Activated naive CD4-positive, alpha-beta T cell treated with anti-CD3 and anti-CD28 coated beads, Interleukin-2, amount 10 ng/mL, durations not matched to agents 7 days and 5 days (primary cell): ENCODE data around the gene RPS25.

Source experiments
- CTCF ChIA-PET: fragments of 350-600 bp; sonication (Branson Sonifier 250); formaldehyde crosslinking; loops from one replicate; lab custom pipeline; 2021; ENCODE audit warnings: antibody characterized with exemption; lab: Charles Lee
- DNase-seq: peaks from one replicate; pipeline ENCODE4 v3.0.0-alpha.2; 2020
- H3K27ac Mint-ChIP-seq: one replicate; pipeline ENCODE4 v1.8.0; 2021; ENCODE audit warnings: mild to moderate bottlenecking, moderate library complexity, mixed read lengths
- H3K27me3 Mint-ChIP-seq: one replicate; pipeline ENCODE4 v1.8.0; 2021; ENCODE audit warnings: mild to moderate bottlenecking, mixed read lengths
- H3K36me3 Mint-ChIP-seq: one replicate; pipeline ENCODE4 v1.8.0; 2021; ENCODE audit warnings: mixed read lengths
- H3K4me1 Mint-ChIP-seq: one replicate; pipeline ENCODE4 v1.8.0; 2021; ENCODE audit warnings: mixed read lengths
- H3K4me3 Mint-ChIP-seq: one replicate; pipeline ENCODE4 v1.8.0; 2021; ENCODE audit warnings: mild to moderate bottlenecking, moderate library complexity, mixed read lengths
- H3K9me3 Mint-ChIP-seq: one replicate; pipeline ENCODE4 v1.8.0; 2021; ENCODE audit warnings: mixed read lengths

RPS25 gene

DNA sequence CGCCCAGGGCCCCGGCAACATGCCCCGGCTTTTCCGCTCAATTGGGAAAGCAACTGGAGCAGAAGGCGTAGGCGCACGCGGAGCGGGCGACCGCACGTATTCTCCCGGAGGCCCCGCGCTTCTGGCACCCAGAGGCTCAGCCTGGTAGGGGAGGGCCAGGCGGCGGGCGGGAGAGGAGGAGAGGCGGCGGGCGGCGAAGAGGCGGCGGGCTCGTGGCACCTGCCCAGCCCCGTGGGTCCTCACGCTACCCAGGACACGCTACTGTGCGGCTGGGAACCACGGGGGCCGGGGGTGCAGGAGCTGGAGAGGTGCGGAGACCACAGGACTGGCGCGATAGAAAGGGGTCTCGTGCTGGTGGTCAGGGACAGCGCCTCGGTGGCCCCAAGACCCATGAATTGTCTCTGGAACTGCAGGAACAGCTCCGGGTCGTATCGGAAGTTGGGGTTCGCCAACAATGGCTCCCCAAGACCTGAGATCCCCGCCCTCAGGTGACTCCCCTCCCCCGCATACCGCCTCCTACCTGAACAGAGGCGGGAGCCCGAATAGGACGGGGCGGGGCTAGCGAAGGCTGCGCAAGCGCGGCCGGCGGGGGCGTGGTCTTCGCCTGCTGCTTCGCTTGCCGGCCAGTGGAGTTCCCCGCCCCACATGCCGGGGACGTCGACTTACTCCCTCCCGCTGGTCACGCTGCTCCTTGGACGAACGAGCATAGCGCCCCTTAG, 12.3 kb upstream of the RPS25 start, which contains the start of gene SLC37A4:
Gene SLC37A4 (minus strand): TSS at position 549 of the 719 bp plus-strand sequence.
- H3K27me3 Mint-ChIP-seq: no peaks in the 10 kb centered on the region
- peak within 1 kb of the TSS; percentile 63 for H3K4me3 Mint-ChIP-seq
- peaks cover 6% of the 10 kb centered on the region for H3K36me3 Mint-ChIP-seq
- H3K9me3 Mint-ChIP-seq: no peaks in the 10 kb centered on the region
- CTCF ChIA-PET: interaction anchor here (1.0 to 1.9 kb wide), 7 partner anchors 15 to 136 kb away, joined by 3 to 6 read pairs (median 4); partner anchors contain the start of gene CENATAC
- H3K4me1 Mint-ChIP-seq: peaks cover 25% of the 10 kb centered on the region
- DNase-seq: peak; percentile 99
- peak within 1 kb of the TSS; percentile 89 for H3K27ac Mint-ChIP-seq

DNA sequence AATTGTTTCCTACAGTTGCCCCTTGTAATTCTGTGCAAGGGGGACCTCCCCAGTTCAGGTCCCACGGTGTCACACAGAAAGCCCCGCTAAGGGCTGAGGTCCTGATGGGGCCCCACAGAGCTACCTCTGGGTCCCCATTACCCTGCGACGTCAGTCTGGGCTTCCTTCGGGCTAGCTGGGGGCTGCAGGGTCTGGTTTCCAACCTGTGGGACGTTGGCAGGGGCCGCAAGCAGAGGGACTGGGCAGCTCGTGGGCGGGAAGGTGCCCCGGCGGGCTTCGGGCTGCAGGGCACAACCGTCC, 11.8 kb upstream of the RPS25 start:
- CTCF ChIA-PET: interaction anchor here (1.0 to 1.9 kb wide), 3 partner anchors 15 to 137 kb away, joined by 3 to 5 read pairs (median 4); partner anchors contain the start of gene CENATAC
- Mint-ChIP-seq H3K27me3 (no peaks in the 10 kb centered on the region), H3K4me3 (peak overlapping the region; percentile 63), H3K27ac (peak overlapping the region; percentile 39), H3K36me3 (peaks cover 10% of the 10 kb centered on the region), H3K4me1 (peaks cover 26% of the 10 kb centered on the region), H3K9me3 (no peaks in the 10 kb centered on the region)
- DNase-seq: no peak

DNA sequence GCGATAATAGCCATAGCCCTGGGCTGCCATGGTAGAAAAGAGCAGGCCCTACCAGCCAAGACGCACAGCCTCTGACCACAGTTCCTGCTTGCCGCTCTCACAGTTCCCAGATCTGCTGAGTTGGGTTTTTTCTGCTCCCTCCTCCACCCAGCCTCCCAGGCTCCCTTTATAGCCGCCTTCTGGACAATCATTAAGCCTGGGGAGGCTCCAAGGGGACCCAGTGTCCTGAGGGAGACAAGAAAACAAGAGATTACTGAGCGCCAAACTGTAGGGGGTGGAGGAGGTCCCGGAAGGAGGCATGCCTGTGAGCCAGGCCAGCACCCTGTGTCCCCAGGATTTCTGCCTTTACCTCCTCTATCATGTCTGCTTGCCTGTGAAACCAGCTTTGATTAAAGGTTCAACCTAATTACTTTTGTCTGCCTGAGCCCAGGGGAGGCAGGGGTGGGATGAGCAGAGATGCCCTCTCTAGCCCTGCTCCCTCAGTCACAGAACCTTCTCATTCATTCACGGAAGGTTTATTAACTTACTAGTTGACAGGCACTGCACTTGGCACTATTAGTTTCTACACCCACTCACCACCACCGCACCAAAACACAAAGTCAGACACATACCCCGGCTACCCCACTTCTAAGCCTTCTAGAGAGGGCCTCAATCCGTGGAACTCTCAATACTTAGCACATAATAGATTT, 11.3 kb upstream of the RPS25 start:
- CTCF ChIA-PET: interaction anchor here (1.9 kb wide), 1 partner anchor 14 kb away, joined by 5 read pairs; no protein-coding TSS in a partner anchor
- H3K27me3 Mint-ChIP-seq: no peaks in the 10 kb centered on the region
- H3K27ac Mint-ChIP-seq: peak overlapping the region; percentile 39
- peaks cover 13% of the 10 kb centered on the region for H3K36me3 Mint-ChIP-seq
- no peaks in the 10 kb centered on the region for H3K9me3 Mint-ChIP-seq
- DNase-seq: no peak
- peaks cover 29% of the 10 kb centered on the region for H3K4me1 Mint-ChIP-seq
- peak overlapping the region; percentile 63 for H3K4me3 Mint-ChIP-seq

DNA sequence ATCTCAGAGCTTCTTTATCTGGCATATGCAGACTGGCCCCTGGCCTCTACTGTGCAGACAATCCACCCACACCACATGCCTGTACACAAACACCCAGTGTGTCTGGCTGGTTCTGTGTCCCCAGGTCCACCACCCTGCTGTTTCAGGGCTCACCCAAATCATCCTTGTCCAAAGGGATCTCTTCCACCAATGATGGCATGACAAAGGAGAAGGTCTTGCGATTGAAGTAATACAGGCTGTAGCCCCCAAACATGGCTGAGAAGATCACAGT, 10.9 kb upstream of the RPS25 start:
- Mint-ChIP-seq H3K4me1 (peaks cover 33% of the 10 kb centered on the region), H3K36me3 (peaks cover 15% of the 10 kb centered on the region), H3K4me3 (peak overlapping the region; percentile 63), H3K9me3 (no peaks in the 10 kb centered on the region), H3K27ac (peak overlapping the region; percentile 39), H3K27me3 (no peaks in the 10 kb centered on the region)
- no peak for DNase-seq
- CTCF ChIA-PET: no interaction called here

DNA sequence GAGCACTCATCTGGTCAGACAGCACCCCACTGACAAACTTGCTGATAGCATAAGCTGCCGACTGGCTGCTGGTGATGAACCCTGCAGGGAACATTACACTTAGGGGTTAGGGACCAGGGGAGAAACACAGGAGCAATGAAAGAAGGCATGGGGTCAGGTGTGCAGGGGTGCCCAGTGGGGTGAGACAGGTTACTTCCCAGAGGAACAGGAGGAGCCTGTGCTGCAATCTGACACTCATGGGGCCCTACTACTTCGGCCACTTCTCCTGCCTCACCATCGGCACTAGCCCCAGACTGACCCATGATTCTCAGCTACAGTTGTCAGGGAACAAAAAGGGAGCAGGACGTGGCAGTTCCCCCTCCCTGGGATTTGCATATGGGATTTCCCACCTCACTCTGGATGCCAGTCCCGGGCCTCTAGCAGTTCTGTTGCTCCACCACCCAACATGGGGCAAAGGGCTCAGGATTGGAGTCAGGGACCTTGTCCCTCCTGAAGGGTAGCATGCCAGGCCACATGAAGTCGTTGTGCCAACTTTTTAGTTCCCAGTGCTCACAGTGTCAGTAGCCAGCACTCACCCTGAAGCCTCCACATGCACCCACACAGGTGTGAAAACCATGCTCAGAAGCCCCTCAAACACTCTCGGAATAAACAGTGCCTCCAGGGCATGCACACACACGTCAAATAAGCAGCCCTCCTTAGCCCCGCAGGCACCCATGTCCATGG, 10.4 kb upstream of the RPS25 start:
- no peak for DNase-seq
- peaks cover 36% of the 10 kb centered on the region for H3K4me1 Mint-ChIP-seq
- H3K4me3 Mint-ChIP-seq: peak overlapping the region; percentile 63
- H3K27ac Mint-ChIP-seq: no peak overlapping the region
- no peaks in the 10 kb centered on the region for H3K9me3 Mint-ChIP-seq
- H3K27me3 Mint-ChIP-seq: no peaks in the 10 kb centered on the region
- CTCF ChIA-PET: interaction anchor here (1.2 to 1.5 kb wide), 2 partner anchors 9 to 20 kb away, joined by 3 read pairs; no protein-coding TSS in a partner anchor
- peaks cover 18% of the 10 kb centered on the region for H3K36me3 Mint-ChIP-seq

DNA sequence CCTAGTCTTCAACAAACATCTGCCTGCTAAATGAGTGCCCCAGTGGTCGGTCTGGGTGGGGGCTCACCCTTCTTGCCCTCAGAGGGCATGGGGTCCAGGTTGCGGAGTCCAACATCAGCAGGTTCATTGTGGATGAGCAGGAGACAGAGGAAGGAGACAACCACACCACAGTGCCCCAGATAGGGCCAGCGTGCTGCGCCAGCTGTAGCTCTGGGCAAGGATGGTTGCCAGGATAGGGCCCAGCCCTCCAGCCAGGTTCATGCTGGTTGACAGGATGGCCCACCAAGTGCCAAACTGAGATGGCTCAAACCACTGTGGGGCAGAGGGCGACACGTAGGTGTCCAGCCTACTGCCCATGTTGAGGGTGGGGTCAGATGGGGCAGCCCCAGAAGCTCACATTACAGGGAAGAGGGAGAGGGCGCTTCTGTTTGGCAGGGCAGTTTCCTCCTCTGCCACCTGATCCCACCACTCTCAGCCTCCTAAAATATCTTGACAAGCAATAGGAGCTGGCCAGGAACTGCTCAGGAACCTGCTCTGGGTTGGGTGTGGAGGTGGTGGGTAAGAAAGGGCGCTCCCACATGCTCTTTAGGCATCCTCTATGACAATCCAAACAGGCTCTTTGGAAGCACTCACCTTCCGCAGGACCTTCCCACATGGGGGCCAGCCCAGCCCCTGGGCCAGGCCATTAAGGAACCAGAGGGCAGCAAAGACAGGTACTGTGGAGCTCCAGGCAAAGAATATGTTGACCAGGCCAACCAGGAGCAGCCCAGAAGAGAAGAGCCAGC, 9.6 kb upstream of the RPS25 start:
- peaks cover 41% of the 10 kb centered on the region for H3K4me1 Mint-ChIP-seq
- H3K27ac Mint-ChIP-seq: no peak overlapping the region
- H3K4me3 Mint-ChIP-seq: no peak overlapping the region
- peaks cover 22% of the 10 kb centered on the region for H3K36me3 Mint-ChIP-seq
- CTCF ChIA-PET: interaction anchor here (1.2 to 1.5 kb wide), 2 partner anchors 8 to 20 kb away, joined by 3 read pairs; no protein-coding TSS in a partner anchor
- no peaks in the 10 kb centered on the region for H3K9me3 Mint-ChIP-seq
- no peaks in the 10 kb centered on the region for H3K27me3 Mint-ChIP-seq
- DNase-seq: no peak

DNA sequence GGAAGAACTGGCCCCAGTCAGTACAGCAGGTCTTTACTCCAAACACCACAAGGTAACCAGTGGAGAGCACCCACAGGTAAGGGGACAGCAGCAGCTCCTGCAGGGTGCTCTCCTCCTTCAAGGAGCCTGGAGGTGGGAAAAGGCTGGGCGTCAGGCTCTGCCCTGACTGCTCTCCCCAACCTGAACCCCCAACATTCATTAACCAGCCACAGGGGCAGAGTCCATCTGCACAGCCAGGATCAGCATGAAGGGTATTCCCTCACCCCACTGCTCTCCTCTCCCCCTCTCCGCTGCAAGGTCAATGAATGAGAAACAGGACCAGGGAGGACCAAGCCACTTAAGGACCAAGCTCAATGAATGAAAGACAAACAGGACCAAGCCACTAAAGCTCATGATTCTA, 8.8 kb upstream of the RPS25 start:
- H3K27me3 Mint-ChIP-seq: no peaks in the 10 kb centered on the region
- H3K36me3 Mint-ChIP-seq: peaks cover 25% of the 10 kb centered on the region
- peaks cover 44% of the 10 kb centered on the region for H3K4me1 Mint-ChIP-seq
- no peaks in the 10 kb centered on the region for H3K9me3 Mint-ChIP-seq
- no peak overlapping the region for H3K4me3 Mint-ChIP-seq
- H3K27ac Mint-ChIP-seq: no peak overlapping the region
- no peak for DNase-seq
- CTCF ChIA-PET: interaction anchor here (0.7 to 1.2 kb wide), 3 partner anchors 21 to 170 kb away, joined by 3 read pairs; no protein-coding TSS in a partner anchor

DNA sequence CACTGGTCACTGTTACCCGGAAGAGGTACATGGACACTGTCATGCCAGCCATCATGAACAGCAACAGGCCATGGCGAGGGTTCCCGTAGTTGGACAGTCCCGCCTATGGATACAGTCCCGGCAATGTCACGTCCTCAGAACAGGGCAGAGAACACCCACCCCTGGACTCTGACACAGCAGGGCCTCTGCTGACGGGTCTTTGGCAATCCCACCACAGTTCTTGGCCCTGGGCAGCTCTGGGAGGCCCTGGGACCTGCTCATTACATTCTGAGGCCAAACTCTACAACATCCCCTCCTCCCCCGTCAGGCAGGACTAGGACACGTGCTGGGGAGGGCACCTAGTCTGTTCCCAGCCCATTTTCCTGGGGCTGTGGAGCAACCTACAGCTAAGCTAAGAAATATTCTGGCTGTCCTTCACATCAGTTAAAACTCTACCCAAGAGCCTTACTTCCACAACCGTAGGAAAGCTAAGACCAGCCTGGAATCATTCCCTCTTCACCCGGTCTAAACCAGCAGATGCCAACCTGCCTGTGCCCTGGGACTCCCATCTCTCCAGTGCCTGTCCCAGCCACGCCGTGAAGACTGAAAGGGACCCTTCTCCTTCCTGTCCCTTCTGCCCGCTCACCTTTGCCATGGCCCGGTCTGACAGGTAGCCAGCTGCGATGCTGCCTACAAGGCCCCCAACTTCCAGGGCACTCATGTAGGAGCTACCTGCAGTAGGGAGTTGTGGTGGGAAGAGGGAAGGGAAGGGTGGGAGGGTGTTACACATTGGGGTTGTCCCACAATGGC, 8.0 kb upstream of the RPS25 start:
- Mint-ChIP-seq H3K27me3 (no peaks in the 10 kb centered on the region), H3K27ac (no peak overlapping the region), H3K4me1 (peaks cover 49% of the 10 kb centered on the region), H3K36me3 (peaks cover 33% of the 10 kb centered on the region), H3K4me3 (no peak overlapping the region), H3K9me3 (no peaks in the 10 kb centered on the region)
- CTCF ChIA-PET: interaction anchor here (0.8 kb wide), 1 partner anchor 30 kb away, joined by 3 read pairs; no protein-coding TSS in a partner anchor
- no peak for DNase-seq

DNA sequence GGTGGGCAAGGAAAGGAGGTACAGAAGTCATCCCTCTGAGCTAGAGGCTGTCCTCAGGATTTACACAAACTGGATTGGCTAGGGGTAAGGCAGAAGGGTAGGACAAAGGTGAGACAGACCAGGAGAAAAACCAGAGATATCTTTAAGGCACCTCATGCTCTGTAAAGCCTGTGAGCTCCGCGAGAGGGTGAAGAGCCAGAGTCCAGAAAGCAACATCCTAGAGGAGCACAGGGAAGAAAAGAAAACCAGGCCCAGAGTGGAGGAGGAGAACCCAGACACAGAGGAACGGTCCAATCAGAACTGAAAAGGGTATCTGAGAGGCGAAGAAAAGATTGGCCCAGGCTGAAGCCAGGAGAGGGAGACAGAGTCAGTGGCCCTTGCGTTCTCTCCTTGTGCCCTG, 7.4 kb upstream of the RPS25 start:
- Mint-ChIP-seq H3K9me3 (no peaks in the 10 kb centered on the region), H3K27ac (no peak overlapping the region), H3K4me1 (peaks cover 51% of the 10 kb centered on the region), H3K27me3 (no peaks in the 10 kb centered on the region), H3K36me3 (peaks cover 34% of the 10 kb centered on the region), H3K4me3 (no peak overlapping the region)
- no peak for DNase-seq
- CTCF ChIA-PET: no interaction called here

DNA sequence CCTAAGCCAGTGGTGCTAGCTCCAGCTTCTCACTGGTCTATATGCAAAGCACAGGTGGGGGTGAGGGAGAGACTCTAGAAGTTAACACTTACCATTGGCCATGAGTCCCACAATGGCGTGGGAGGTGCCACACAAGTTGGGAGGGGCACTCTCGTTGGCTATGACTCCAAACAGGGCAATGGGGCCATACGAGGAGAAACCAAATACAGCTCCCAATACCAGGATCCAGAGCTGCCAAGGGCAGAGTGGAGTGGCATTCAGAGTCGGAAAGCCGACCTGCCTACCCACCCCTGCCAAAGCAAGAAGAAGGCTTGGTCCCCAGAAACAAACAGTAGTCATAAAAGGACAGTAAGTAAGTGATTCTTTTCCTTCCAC, 6.9 kb upstream of the RPS25 start:
- Mint-ChIP-seq H3K4me3 (no peak overlapping the region), H3K4me1 (peaks cover 56% of the 10 kb centered on the region), H3K36me3 (peaks cover 38% of the 10 kb centered on the region), H3K27me3 (no peaks in the 10 kb centered on the region), H3K9me3 (no peaks in the 10 kb centered on the region), H3K27ac (no peak overlapping the region)
- CTCF ChIA-PET: no interaction called here
- DNase-seq: no peak

DNA sequence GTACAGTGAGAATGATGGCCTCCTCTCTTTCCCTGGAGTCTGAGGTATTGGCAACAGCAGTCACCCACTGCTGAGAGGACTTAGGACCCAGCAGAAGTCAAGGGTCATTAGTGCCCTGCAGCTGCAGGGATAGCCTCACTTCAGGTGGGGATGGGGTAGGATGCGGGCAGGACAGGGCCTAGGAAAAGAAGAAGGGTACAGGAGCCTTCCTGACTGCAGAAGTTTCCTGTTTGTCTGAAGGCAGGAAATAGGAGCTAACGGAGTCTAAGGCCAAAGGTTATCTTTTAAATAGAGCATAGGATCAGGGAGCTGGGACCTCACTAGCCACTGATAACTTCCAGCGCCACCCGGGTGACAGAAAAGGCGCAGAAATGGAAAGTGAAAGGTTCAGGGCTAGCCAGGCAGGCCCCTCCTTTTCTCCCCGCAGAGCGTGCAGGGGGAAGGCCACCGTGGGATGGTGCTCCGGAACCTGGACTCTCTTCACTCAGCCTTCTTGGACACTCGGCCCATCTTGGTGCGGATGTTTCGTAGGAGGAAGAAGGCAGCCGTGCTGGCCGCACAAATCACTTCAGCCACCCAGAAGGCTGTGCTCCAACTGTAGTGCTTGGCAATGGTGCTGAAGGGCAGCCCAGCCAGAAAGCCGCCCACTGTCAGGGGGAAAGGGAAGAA, 6.4 kb upstream of the RPS25 start:
- CTCF ChIA-PET: no interaction called here
- H3K4me1 Mint-ChIP-seq: peaks cover 57% of the 10 kb centered on the region
- H3K27me3 Mint-ChIP-seq: no peaks in the 10 kb centered on the region
- peak overlapping the region; percentile 8 for H3K27ac Mint-ChIP-seq
- DNase-seq: no peak
- no peak overlapping the region for H3K4me3 Mint-ChIP-seq
- peaks cover 43% of the 10 kb centered on the region for H3K36me3 Mint-ChIP-seq
- H3K9me3 Mint-ChIP-seq: no peaks in the 10 kb centered on the region

DNA sequence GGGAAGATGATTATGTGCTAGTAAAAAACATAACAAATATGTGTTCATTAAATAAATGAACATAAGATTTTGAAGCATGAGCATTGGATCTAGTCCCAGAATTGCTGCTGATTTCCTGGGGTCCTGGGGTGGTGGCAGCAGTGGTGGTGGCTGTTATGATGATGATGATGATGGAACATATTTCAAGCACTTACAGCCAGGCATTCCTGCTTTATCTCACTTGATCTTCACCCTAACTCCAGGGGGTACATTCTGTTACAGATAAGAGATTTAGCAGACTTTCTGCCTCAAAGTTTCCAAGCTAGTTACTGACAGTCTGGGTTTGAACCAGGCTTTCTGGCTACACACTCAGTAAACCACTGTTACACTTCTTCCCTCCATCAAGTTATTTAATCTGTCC, 5.6 kb upstream of the RPS25 start:
- H3K36me3 Mint-ChIP-seq: peaks cover 45% of the 10 kb centered on the region
- CTCF ChIA-PET: no interaction called here
- H3K27ac Mint-ChIP-seq: no peak overlapping the region
- no peak for DNase-seq
- H3K4me3 Mint-ChIP-seq: no peak overlapping the region
- no peaks in the 10 kb centered on the region for H3K27me3 Mint-ChIP-seq
- H3K4me1 Mint-ChIP-seq: peaks cover 52% of the 10 kb centered on the region
- no peaks in the 10 kb centered on the region for H3K9me3 Mint-ChIP-seq

DNA sequence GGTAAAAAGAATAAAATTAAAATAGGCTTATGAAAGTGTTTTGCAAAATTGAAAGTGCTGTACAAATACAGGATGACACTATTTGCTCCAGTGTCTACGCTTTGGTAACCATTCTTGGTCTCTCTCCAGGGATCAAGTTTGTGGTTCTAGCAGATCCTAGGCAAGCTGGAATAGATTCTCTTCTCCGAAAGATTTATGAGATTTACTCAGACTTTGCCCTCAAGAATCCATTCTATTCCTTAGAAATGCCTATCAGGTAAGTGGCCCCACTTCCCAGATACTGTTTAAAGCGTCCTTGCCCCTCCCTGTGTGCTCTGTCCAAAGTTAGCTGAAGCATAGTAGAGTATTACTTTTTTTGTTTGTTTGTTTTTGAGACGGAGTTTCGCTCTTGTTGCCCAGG, 3.5 kb upstream of the RPS25 start:
- CTCF ChIA-PET: interaction anchor here (1.3 kb wide), 1 partner anchor 10 kb away, joined by 3 read pairs; no protein-coding TSS in a partner anchor
- peaks cover 60% of the 10 kb centered on the region for H3K36me3 Mint-ChIP-seq
- peak overlapping the region; percentile 75 for H3K27ac Mint-ChIP-seq
- peak overlapping the region; percentile 18 for H3K4me3 Mint-ChIP-seq
- no peak for DNase-seq
- H3K4me1 Mint-ChIP-seq: peaks cover 51% of the 10 kb centered on the region
- no peaks in the 10 kb centered on the region for H3K9me3 Mint-ChIP-seq
- H3K27me3 Mint-ChIP-seq: no peaks in the 10 kb centered on the region
